Thyroid gland (tissue), 4 donors: ENCODE data around the gene RARRES2. TPM values are rescaled to one million over a fixed set of nuclear protein-coding genes. Genes with fewer than 3 reads are reported as not detected.
A peak's percentile ranks its signal among the peaks of the same experiment; 100 is the strongest.

Experiments used
- DNase-seq, 2 donors: peaks; one replicate each; pipeline ENCODE4 v3.0.0-alpha.2; 2019
- H3K27ac ChIP-seq, 3 donors: fragments of 200-600 bp; sonication (generic); 1 replicate in 2 of 3; 2 replicates in 1 of 3; pipeline ENCODE4 v1.5.1; 2016 to 2019; ENCODE audit warnings: mild to moderate bottlenecking in 1 of 3, moderate library complexity in 1 of 3
- H3K27me3 ChIP-seq: fragments of 200-600 bp; sonication (generic); one replicate; pipeline ENCODE4 v1.5.1; 2019
- H3K36me3 ChIP-seq, 2 donors: fragments of 200-600 bp; sonication (generic); one replicate each; pipeline ENCODE4 v1.5.1; 2016 to 2019
- H3K4me1 ChIP-seq, 2 donors: fragments of 200-600 bp; sonication (generic); one replicate each; pipeline ENCODE4 v1.5.1; 2017 to 2019
- H3K4me3 ChIP-seq, 3 donors: fragments of 200-600 bp; sonication (generic); replicated peaks in 1 of 3; 1 replicate in 2 of 3; 2 replicates in 1 of 3; pipeline ENCODE4 v1.5.1; 2016; ENCODE audit warnings: mild to moderate bottlenecking in 1 of 3
- H3K9me3 ChIP-seq: fragments of 200-600 bp; sonication (generic); one replicate; pipeline ENCODE4 v1.5.1; 2017
- CTCF ChIP-seq, 6 experiments: fragments of 200-600 bp in 3 of 6; fragments of 450-650 bp in 3 of 6; sonication (generic) in 3 of 6; IDR thresholded peaks; one replicate each; pipeline ENCODE4 v1.5.1; 2016 to 2019; ENCODE audit warnings: antibody characterized with exemption in 6 of 6, mild to moderate bottlenecking in 2 of 6, inconsistent platforms in 1 of 6, moderate library complexity in 1 of 6
- POLR2A ChIP-seq, 2 donors: fragments of 450-650 bp; IDR thresholded peaks; one replicate each; pipeline ENCODE4 v1.6.1; 2017; ENCODE audit warnings: antibody characterized with exemption in 2 of 2, mild to moderate bottlenecking in 2 of 2, moderate library complexity in 1 of 2
- WGBS, 2 donors: methylation state at CpG; one replicate each; pipeline ENCODE4 v1.1.5; 2017; 5-methylcytosine and 5-hydroxymethylcytosine counted together
- intact Hi-C: fragments of 100-400 bp; cut with DNase I; formaldehyde crosslinking; loops from one replicate; pipeline ENCODE4 v1.15.1; 2023
- total RNA-seq, 4 donors: library from RNA; depleted of rRNA; stranded (reverse); fragments of >200 nt; gene quantifications; one replicate each; pipeline ENCODE4 v1.2.3, GENCODE V29; 2016

The RARRES2 gene
- total RNA-seq, 4 donors from 2014 or later = 22.2 to 137 (median 54.8) TPM

- intact Hi-C loops = loop anchor here (5.0 kb wide), 1 partner anchor 37 kb away; a partner anchor contains a TSS
- no peak for DNase-seq
- 93 to 98% methylated on average over 3 of the region's 3 CpGs for WGBS, 2 donors
- H3K36me3 ChIP-seq = peaks cover 17 to 19% of the 10 kb centered on the region in 2 donors
- H3K4me3 ChIP-seq = no peak overlapping the region
- TF ChIP-seq CTCF (IDR thresholded peaks at IDR 0.05) = no peak
- TF ChIP-seq POLR2A (IDR thresholded peaks at IDR 0.05) = no peak
- H3K4me1 ChIP-seq = peaks cover 20 to 38% of the 10 kb centered on the region in 2 donors
- H3K27me3 ChIP-seq = no peaks in the 10 kb centered on the region
- H3K9me3 ChIP-seq = no peaks in the 10 kb centered on the region
- H3K27ac ChIP-seq = no peak overlapping the region
Measured at GRCh38 chr7:150370612-150371071, 29.2 kb upstream of the RARRES2 start.

- intact Hi-C loops = loop anchor here (5.0 kb wide), 1 partner anchor 37 kb away; a partner anchor contains a TSS
- Histone ChIP-seq H3K9me3 (no peaks in the 10 kb centered on the region), H3K27me3 (no peaks in the 10 kb centered on the region), H3K36me3 (peaks cover 17 to 19% of the 10 kb centered on the region in 2 donors), H3K27ac (peak overlapping the region; percentile 92 to 98 (median 93)), H3K4me3 (peak overlapping the region; percentile 73 to 96 (median 82)), H3K4me1 (peaks cover 20 to 38% of the 10 kb centered on the region in 2 donors)
- WGBS, 2 donors = 34 to 47% methylated on average over 16 to 19 of the region's 23 CpGs
- DNase-seq = no peak
- TF ChIP-seq CTCF (IDR thresholded peaks at IDR 0.05) (no peak), POLR2A (IDR thresholded peaks at IDR 0.05) (no peak)
Measured at GRCh38 chr7:150369748-150370501, 28.5 kb upstream of the RARRES2 start.

GRCh38 chr7:150368884-150369747 is 27.7 kb upstream of the RARRES2 start:
- Histone ChIP-seq H3K9me3 (no peaks in the 10 kb centered on the region), H3K36me3 (peaks cover 14 to 17% of the 10 kb centered on the region in 2 donors), H3K27me3 (no peaks in the 10 kb centered on the region), H3K4me1 (peaks cover 20 to 38% of the 10 kb centered on the region in 2 donors), H3K4me3 (peak overlapping the region; percentile 73 to 96 (median 82)), H3K27ac (peak overlapping the region; percentile 92 to 98 (median 93))
- 0 to 1% methylated on average over 8 to 28 of the region's 58 CpGs for WGBS, 2 donors
- intact Hi-C loops = no loop called here
- peak; percentile 68 to 77 for DNase-seq
- TF ChIP-seq CTCF (IDR thresholded peaks at IDR 0.05) (no peak), POLR2A (IDR thresholded peaks at IDR 0.05) (no peak)

DNA sequence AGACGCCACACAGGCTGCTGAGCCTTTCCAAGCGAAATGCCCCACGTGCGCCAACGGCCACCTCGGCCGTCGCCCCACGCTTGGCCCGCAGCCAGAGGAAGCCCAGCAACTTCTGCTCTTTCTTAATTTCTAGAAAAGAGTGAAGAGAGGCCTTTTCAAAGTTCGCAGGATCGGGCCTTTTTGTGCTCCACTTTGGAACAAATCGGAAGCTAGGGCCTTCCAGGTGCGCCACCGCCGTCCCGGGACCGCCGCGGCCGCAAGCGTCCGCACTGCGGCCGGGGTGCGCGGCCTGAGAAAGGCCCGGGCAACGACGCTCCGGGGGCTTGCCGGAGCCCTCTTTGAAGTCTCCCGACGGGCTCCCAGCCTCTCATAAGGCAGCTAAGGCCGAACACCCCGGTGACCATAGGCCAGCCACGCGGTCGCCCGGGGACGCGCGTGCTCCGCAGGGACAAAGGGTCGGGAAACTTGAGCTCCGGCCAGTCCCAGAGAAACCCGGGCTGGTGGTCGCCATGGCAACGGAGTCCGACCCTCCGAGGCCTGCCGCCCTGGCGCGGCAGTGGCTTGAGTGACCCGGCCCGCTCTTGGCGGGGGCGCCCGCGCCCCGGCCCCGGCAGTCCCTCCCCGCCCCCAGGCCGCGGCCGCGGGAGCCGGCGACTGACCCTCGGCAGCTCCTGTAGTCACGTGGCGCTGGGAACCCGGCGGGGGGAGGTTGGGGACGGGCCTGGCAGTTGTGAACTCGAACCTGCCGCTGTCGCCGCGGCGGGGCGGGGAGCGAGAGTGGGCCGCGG is 26.9 kb upstream of the RARRES2 start, which contains the start of gene REPIN1:
Gene REPIN1, plus strand, starts transcription at position 727 of the 788 bp plus-strand sequence. CDS start 890 bp downstream, outside the sequence.
- Histone ChIP-seq H3K9me3 (no peaks in the 10 kb centered on the region), H3K27ac (peak within 1 kb of the TSS; percentile 92 to 98 (median 93)), H3K4me3 (peak within 1 kb of the TSS; percentile 73 to 96 (median 82)), H3K27me3 (no peaks in the 10 kb centered on the region), H3K36me3 (peaks cover 14 to 17% of the 10 kb centered on the region in 2 donors), H3K4me1 (peaks cover 16 to 31% of the 10 kb centered on the region in 2 donors)
- intact Hi-C loops = no loop called here
- peak; percentile 23 to 74 for TF ChIP-seq POLR2A (IDR thresholded peaks at IDR 0.05)
- no peak for TF ChIP-seq CTCF (IDR thresholded peaks at IDR 0.05)
- DNase-seq = peak; percentile 93 to 95
- WGBS, 2 donors = 1 to 2% methylated on average over 19 to 34 of the region's 85 CpGs
